Urinary bladder (tissue), 2 donors: ENCODE data around the gene RETREG2. TPM values are rescaled to one million over a fixed set of nuclear protein-coding genes. Genes with fewer than 3 reads are reported as not detected.

Experiments
- polyA plus RNA-seq: library from polyadenylated mRNA; stranded (reverse); fragments of 200-250 nt; gene quantifications from one replicate; pipeline ENCODE4 v1.2.3, GENCODE V29; 2013
- total RNA-seq: library from RNA; depleted of rRNA; stranded (reverse); fragments of >200 nt; gene quantifications from one replicate; pipeline ENCODE4 v1.2.3, GENCODE V29; 2014
- donor health status: healthy.

RETREG2 gene
- total and polyA plus RNA-seq, 2 donors, result 34.7 to 65.4 TPM

Other genes with a start within 250 kb of the RETREG2 start
- 0.16 TPM for gene CDK5R2, start 218.6 kb upstream of the RETREG2 start, total RNA-seq
- gene CDK5R2, start 218.6 kb upstream of the RETREG2 start, polyA plus RNA-seq, result 0.23 TPM
- not detected for gene FEV, start 193.1 kb upstream of the RETREG2 start, total RNA-seq
- not detected for gene FEV, start 193.1 kb upstream of the RETREG2 start, polyA plus RNA-seq
- gene CRYBA2, start 184.9 kb upstream of the RETREG2 start, total RNA-seq, result not detected
- not detected for gene CRYBA2, start 184.9 kb upstream of the RETREG2 start, polyA plus RNA-seq
- not detected for gene CFAP65, start 136.8 kb upstream of the RETREG2 start, total RNA-seq
- gene CFAP65, start 136.8 kb upstream of the RETREG2 start, polyA plus RNA-seq, result not detected
- gene IHH, start 117.4 kb upstream of the RETREG2 start, total RNA-seq, result not detected
- gene IHH, start 117.4 kb upstream of the RETREG2 start, polyA plus RNA-seq, result 0.13 TPM
- 13.3 TPM for gene NHEJ1, start 17.5 kb upstream of the RETREG2 start, total RNA-seq
- gene NHEJ1, start 17.5 kb upstream of the RETREG2 start, polyA plus RNA-seq, result 17.6 TPM
- gene SLC23A3, start 8.2 kb upstream of the RETREG2 start, total RNA-seq, result 2.2 TPM
- 0.79 TPM for gene SLC23A3, start 8.2 kb upstream of the RETREG2 start, polyA plus RNA-seq
- gene CNPPD1, start 1.4 kb upstream of the RETREG2 start, total RNA-seq, result 23.0 TPM
- gene CNPPD1, start 1.4 kb upstream of the RETREG2 start, polyA plus RNA-seq, result 77.7 TPM
- 15.3 TPM for gene ZFAND2B, start 28.5 kb downstream of the RETREG2 start, total RNA-seq
- 38.2 TPM for gene ZFAND2B, start 28.5 kb downstream of the RETREG2 start, polyA plus RNA-seq
- 25.7 TPM for gene ABCB6, start 40.7 kb downstream of the RETREG2 start, total RNA-seq
- gene ABCB6, start 40.7 kb downstream of the RETREG2 start, polyA plus RNA-seq, result 54.8 TPM
- gene ATG9A, start 51.4 kb downstream of the RETREG2 start, total RNA-seq, result 20.7 TPM
- gene ATG9A, start 51.4 kb downstream of the RETREG2 start, polyA plus RNA-seq, result 54.6 TPM
- 30.6 TPM for gene ANKZF1, start 51.5 kb downstream of the RETREG2 start, total RNA-seq
- gene ANKZF1, start 51.5 kb downstream of the RETREG2 start, polyA plus RNA-seq, result 22.3 TPM
- gene GLB1L, start 67.2 kb downstream of the RETREG2 start, total RNA-seq, result 12.0 TPM
- gene GLB1L, start 67.2 kb downstream of the RETREG2 start, polyA plus RNA-seq, result 6.5 TPM
- gene STK16, start 67.2 kb downstream of the RETREG2 start, total RNA-seq, result 11.2 TPM
- 36.3 TPM for gene STK16, start 67.2 kb downstream of the RETREG2 start, polyA plus RNA-seq
- not detected for gene TUBA4B, start 75.0 kb downstream of the RETREG2 start, total RNA-seq
- not detected for gene TUBA4B, start 75.0 kb downstream of the RETREG2 start, polyA plus RNA-seq
- 4.8 TPM for gene TUBA4A, start 75.6 kb downstream of the RETREG2 start, total RNA-seq
- 41.9 TPM for gene TUBA4A, start 75.6 kb downstream of the RETREG2 start, polyA plus RNA-seq
- 38.7 TPM for gene DNAJB2, start 101.1 kb downstream of the RETREG2 start, total RNA-seq
- gene DNAJB2, start 101.1 kb downstream of the RETREG2 start, polyA plus RNA-seq, result 76.9 TPM
- 1.0 TPM for gene PTPRN, start 131.1 kb downstream of the RETREG2 start, total RNA-seq
- gene PTPRN, start 131.1 kb downstream of the RETREG2 start, polyA plus RNA-seq, result 2.1 TPM
- gene RESP18, start 154.5 kb downstream of the RETREG2 start, total RNA-seq, result not detected
- gene RESP18, start 154.5 kb downstream of the RETREG2 start, polyA plus RNA-seq, result not detected
- gene DNPEP, start 209.6 kb downstream of the RETREG2 start, total RNA-seq, result 36.9 TPM
- gene DNPEP, start 209.6 kb downstream of the RETREG2 start, polyA plus RNA-seq, result 96.8 TPM
- 1,909 TPM for gene DES, start 240.1 kb downstream of the RETREG2 start, total RNA-seq
- gene DES, start 240.1 kb downstream of the RETREG2 start, polyA plus RNA-seq, result 8,236 TPM